HEK293 (cell line): ENCODE results near the gene RNF215.
A peak's percentile ranks its signal among the peaks of the same experiment; 100 is the strongest.

Source experiments
- CTCF ChIP-seq: fragments of 450-650 bp; formaldehyde crosslinking; IDR thresholded peaks from 2 replicates; pipeline ENCODE4 v1.5.1; 2016; ENCODE audit warnings: missing biosample characterization, missing genetic modification characterization
- FEZF1 ChIP-seq: fragments of 450-650 bp; formaldehyde crosslinking; IDR thresholded peaks from 2 replicates; pipeline ENCODE4 v1.5.1; 2016; ENCODE audit warnings: missing biosample characterization, missing genetic modification characterization
- KLF16 ChIP-seq: fragments of 450-650 bp; formaldehyde crosslinking; IDR thresholded peaks from 2 replicates; pipeline ENCODE4 v1.5.1; 2017; ENCODE audit warnings: missing biosample characterization, missing genetic modification characterization
- KLF8 ChIP-seq: fragments of 450-650 bp; formaldehyde crosslinking; IDR thresholded peaks from 2 replicates; pipeline ENCODE4 v1.5.1; 2016; ENCODE audit warnings: missing biosample characterization, missing genetic modification characterization
- TCF7L2 ChIP-seq: IDR thresholded peaks from 2 replicates; pipeline ENCODE4 v1.6.1; 2011; ENCODE audit warnings: low read depth, mild to moderate bottlenecking, inconsistent platforms, low read length, moderate library complexity, borderline replicate concordance
- YY1 ChIP-seq: fragments of 450-650 bp; formaldehyde crosslinking; IDR thresholded peaks from 2 replicates; pipeline ENCODE4 v1.5.1; 2018; ENCODE audit warnings: missing biosample characterization, missing genetic modification characterization
- ZBTB8A ChIP-seq: fragments of 450-650 bp; formaldehyde crosslinking; IDR thresholded peaks from 2 replicates; pipeline ENCODE4 v1.5.1; 2016; ENCODE audit warnings: missing biosample characterization, missing genetic modification characterization
- ZNF394 ChIP-seq: fragments of 450-650 bp; formaldehyde crosslinking; IDR thresholded peaks from 2 replicates; pipeline ENCODE4 v1.5.1; 2016; ENCODE audit warnings: missing biosample characterization, missing genetic modification characterization, mild to moderate bottlenecking, moderate library complexity, borderline replicate concordance
- ZNF585B ChIP-seq: fragments of 450-650 bp; formaldehyde crosslinking; IDR thresholded peaks from 2 replicates; pipeline ENCODE4 v1.5.1; 2016; ENCODE audit warnings: missing biosample characterization, missing genetic modification characterization

- no peak for TF ChIP-seq KLF16 (tag by site-specific recombination)
- peak; percentile 53; the same call in 1 of the 2 replicates for TF ChIP-seq CTCF (tag by site-specific recombination)
- TF ChIP-seq TCF7L2, result no peak
- TF ChIP-seq FEZF1 (tag by site-specific recombination), result no peak
- TF ChIP-seq ZNF394 (tag by site-specific recombination), result no peak
- TF ChIP-seq YY1, result no peak
- TF ChIP-seq KLF8 (tag by site-specific recombination), result no peak
- no peak for TF ChIP-seq ZBTB8A
- no peak for TF ChIP-seq ZNF585B (tag by site-specific recombination)
Measured at GRCh38 chr22:30390974-30391691, 3.9 kb upstream of the RNF215 start.
